NB4 (cell line): ENCODE data around the gene FIBCD1.

ENCODE experiments used
- DNase-seq: peaks from one replicate; pipeline ENCODE4 v3.0.0; 2010; ENCODE audit warnings: low read depth
- H3K4me3 ChIP-seq: one replicate; pipeline ENCODE4 v1.5.1; 2011; ENCODE audit warnings: mild to moderate bottlenecking, low read depth, low read length, moderate library complexity
- MAX ChIP-seq: IDR thresholded peaks from 2 replicates; pipeline ENCODE4 v1.6.1; 2011; ENCODE audit warnings: low read depth, low read length
- MYC ChIP-seq: IDR thresholded peaks from 2 replicates; pipeline ENCODE4 v1.6.1; 2011; ENCODE audit warnings: low read depth, low read length
- POLR2A ChIP-seq: IDR thresholded peaks from 2 replicates; pipeline ENCODE4 v1.6.1; 2011; ENCODE audit warnings: mild to moderate bottlenecking; ENCODE audit not compliant: insufficient read length; ENCODE audit errors: extremely low read depth
- TF ChIP-seq, protein P1 (sequence below): IDR thresholded peaks from one replicate; pipeline ENCODE4 v1.5.1; 2012; ENCODE audit warnings: low read depth, low read length

FIBCD1 gene

GRCh38 chr9:130922893-130923610, 16.0 kb downstream of the FIBCD1 start:
- TF ChIP-seq MAX: no peak
- no peak for TF ChIP-seq MYC
- TF ChIP-seq, protein P1, sequence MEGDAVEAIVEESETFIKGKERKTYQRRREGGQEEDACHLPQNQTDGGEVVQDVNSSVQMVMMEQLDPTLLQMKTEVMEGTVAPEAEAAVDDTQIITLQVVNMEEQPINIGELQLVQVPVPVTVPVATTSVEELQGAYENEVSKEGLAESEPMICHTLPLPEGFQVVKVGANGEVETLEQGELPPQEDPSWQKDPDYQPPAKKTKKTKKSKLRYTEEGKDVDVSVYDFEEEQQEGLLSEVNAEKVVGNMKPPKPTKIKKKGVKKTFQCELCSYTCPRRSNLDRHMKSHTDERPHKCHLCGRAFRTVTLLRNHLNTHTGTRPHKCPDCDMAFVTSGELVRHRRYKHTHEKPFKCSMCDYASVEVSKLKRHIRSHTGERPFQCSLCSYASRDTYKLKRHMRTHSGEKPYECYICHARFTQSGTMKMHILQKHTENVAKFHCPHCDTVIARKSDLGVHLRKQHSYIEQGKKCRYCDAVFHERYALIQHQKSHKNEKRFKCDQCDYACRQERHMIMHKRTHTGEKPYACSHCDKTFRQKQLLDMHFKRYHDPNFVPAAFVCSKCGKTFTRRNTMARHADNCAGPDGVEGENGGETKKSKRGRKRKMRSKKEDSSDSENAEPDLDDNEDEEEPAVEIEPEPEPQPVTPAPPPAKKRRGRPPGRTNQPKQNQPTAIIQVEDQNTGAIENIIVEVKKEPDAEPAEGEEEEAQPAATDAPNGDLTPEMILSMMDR: no peak
- TF ChIP-seq POLR2A: no peak
- no peak for DNase-seq
- H3K4me3 ChIP-seq: no peak overlapping the region

GRCh38 chr9:130921989-130922892, 16.8 kb downstream of the FIBCD1 start:
- H3K4me3 ChIP-seq: no peak overlapping the region
- no peak for DNase-seq
- TF ChIP-seq POLR2A (no peak), MYC (no peak), MAX (no peak)
- TF ChIP-seq, protein P1: no peak

- DNase-seq: no peak
- H3K4me3 ChIP-seq: no peak overlapping the region
- TF ChIP-seq, protein P1: no peak
- TF ChIP-seq MAX (no peak), MYC (no peak), POLR2A (no peak)
Measured at GRCh38 chr9:130921300-130921988, 17.6 kb downstream of the FIBCD1 start.

GRCh38 chr9:130920762-130921299, 18.2 kb downstream of the FIBCD1 start:
- H3K4me3 ChIP-seq: no peak overlapping the region
- TF ChIP-seq MAX (no peak), POLR2A (no peak), MYC (no peak)
- TF ChIP-seq, protein P1: no peak
- no peak for DNase-seq

DNA sequence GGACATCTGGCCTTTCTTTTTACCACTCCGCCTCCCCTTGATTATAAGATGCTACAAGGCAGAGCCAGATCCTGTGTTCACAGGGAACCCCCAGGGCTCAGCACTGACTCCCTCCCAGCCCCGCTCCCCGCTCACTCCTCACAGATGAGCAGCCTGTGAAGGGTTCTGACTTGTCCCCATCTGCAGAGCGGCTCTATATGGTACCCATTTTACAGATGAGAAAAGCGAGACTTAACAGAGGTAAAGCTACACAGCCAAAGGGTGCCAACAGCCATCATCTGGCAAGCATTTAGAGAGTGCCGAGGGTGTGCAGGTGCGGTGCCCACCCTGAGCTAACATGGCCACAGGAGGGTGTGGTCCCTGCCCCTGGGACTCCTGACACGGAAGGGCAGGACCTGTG, 18.8 kb downstream of the FIBCD1 start:
- no peak for DNase-seq
- TF ChIP-seq MAX (no peak), POLR2A (no peak), MYC (no peak)
- TF ChIP-seq, protein P1: no peak
- H3K4me3 ChIP-seq: no peak overlapping the region
